Ishikawa (cell line): ENCODE results near the gene PLPPR4.

Experiments used
- CEBPB ChIP-seq: IDR thresholded peaks from 2 replicates; pipeline ENCODE4 v1.6.1; 2012
- CREB1 ChIP-seq: IDR thresholded peaks from 2 replicates; pipeline ENCODE4 v1.6.1; 2012; ENCODE audit warnings: low read depth
- EGR1 ChIP-seq: IDR thresholded peaks from 2 replicates; pipeline ENCODE4 v1.6.1; 2012
- EP300 ChIP-seq: IDR thresholded peaks from 2 replicates; pipeline ENCODE4 v1.6.1; 2012; ENCODE audit warnings: borderline replicate concordance
- FOXM1 ChIP-seq: IDR thresholded peaks from 2 replicates; pipeline ENCODE4 v1.6.1; 2012; ENCODE audit warnings: low read depth, borderline replicate concordance
- NFIC ChIP-seq: IDR thresholded peaks from 2 replicates; pipeline ENCODE4 v1.6.1; 2012
- RAD21 ChIP-seq: IDR thresholded peaks from 2 replicates; pipeline ENCODE4 v1.6.1; 2012; ENCODE audit warnings: low read depth
- TAF1 ChIP-seq: IDR thresholded peaks from 2 replicates; pipeline ENCODE4 v1.6.1; 2012; ENCODE audit warnings: low read depth, mild to moderate bottlenecking
- TCF12 ChIP-seq: IDR thresholded peaks from 2 replicates; pipeline ENCODE4 v1.6.1; 2012; ENCODE audit warnings: low read depth
- TEAD4 ChIP-seq: IDR thresholded peaks from 2 replicates; pipeline ENCODE4 v1.6.1; 2012
- YY1 ChIP-seq: IDR thresholded peaks from 2 replicates; pipeline ENCODE4 v1.6.1; 2012; ENCODE audit warnings: low read depth
- ZBTB7A ChIP-seq: IDR thresholded peaks from 2 replicates; pipeline ENCODE4 v1.6.1; 2012; ENCODE audit warnings: low read depth
- TF ChIP-seq, protein P1 (sequence below): IDR thresholded peaks from 2 replicates; pipeline ENCODE4 v1.6.1; 2012
- TF ChIP-seq, protein P2 (sequence below): IDR thresholded peaks from 2 replicates; pipeline ENCODE4 v1.6.1; 2012; ENCODE audit warnings: low read depth, mild to moderate bottlenecking
- TF ChIP-seq, protein P3 (sequence below): IDR thresholded peaks from 2 replicates; pipeline ENCODE4 v1.6.1; 2012

The PLPPR4 gene

DNA sequence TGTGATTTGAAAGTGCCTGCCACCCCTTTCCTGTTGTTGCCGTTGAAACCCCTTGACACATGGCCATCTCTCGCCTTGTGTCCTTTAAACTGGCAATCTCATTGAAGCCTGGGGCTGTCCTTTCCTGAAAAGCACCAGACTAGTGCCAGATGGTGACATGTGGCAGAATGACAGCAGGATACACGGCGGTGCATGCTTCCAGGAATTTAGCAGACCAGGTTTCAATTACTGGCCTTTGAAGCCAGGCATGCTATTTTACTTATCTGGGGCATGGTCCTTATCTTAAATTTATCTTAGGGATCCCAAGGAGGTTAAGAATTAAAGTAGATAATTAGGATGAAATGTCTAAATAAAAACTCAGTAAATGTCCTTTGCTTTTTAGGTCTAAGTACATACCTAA, 15.2 kb downstream of the PLPPR4 start:
- no peak for TF ChIP-seq TCF12
- TF ChIP-seq ZBTB7A, result no peak
- no peak for TF ChIP-seq CEBPB
- TF ChIP-seq CREB1, result no peak
- TF ChIP-seq TEAD4, result no peak
- TF ChIP-seq EP300, result no peak
- TF ChIP-seq, protein P1, sequence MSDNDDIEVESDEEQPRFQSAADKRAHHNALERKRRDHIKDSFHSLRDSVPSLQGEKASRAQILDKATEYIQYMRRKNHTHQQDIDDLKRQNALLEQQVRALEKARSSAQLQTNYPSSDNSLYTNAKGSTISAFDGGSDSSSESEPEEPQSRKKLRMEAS, result no peak
- no peak for TF ChIP-seq FOXM1
- no peak for TF ChIP-seq YY1
- no peak for TF ChIP-seq NFIC
- no peak for TF ChIP-seq EGR1
- TF ChIP-seq RAD21, result no peak
- TF ChIP-seq, protein P2, sequence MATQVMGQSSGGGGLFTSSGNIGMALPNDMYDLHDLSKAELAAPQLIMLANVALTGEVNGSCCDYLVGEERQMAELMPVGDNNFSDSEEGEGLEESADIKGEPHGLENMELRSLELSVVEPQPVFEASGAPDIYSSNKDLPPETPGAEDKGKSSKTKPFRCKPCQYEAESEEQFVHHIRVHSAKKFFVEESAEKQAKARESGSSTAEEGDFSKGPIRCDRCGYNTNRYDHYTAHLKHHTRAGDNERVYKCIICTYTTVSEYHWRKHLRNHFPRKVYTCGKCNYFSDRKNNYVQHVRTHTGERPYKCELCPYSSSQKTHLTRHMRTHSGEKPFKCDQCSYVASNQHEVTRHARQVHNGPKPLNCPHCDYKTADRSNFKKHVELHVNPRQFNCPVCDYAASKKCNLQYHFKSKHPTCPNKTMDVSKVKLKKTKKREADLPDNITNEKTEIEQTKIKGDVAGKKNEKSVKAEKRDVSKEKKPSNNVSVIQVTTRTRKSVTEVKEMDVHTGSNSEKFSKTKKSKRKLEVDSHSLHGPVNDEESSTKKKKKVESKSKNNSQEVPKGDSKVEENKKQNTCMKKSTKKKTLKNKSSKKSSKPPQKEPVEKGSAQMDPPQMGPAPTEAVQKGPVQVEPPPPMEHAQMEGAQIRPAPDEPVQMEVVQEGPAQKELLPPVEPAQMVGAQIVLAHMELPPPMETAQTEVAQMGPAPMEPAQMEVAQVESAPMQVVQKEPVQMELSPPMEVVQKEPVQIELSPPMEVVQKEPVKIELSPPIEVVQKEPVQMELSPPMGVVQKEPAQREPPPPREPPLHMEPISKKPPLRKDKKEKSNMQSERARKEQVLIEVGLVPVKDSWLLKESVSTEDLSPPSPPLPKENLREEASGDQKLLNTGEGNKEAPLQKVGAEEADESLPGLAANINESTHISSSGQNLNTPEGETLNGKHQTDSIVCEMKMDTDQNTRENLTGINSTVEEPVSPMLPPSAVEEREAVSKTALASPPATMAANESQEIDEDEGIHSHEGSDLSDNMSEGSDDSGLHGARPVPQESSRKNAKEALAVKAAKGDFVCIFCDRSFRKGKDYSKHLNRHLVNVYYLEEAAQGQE, result no peak
- TF ChIP-seq TAF1, result no peak
- TF ChIP-seq, protein P3, sequence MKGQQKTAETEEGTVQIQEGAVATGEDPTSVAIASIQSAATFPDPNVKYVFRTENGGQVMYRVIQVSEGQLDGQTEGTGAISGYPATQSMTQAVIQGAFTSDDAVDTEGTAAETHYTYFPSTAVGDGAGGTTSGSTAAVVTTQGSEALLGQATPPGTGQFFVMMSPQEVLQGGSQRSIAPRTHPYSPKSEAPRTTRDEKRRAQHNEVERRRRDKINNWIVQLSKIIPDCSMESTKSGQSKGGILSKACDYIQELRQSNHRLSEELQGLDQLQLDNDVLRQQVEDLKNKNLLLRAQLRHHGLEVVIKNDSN, result no peak

DNA sequence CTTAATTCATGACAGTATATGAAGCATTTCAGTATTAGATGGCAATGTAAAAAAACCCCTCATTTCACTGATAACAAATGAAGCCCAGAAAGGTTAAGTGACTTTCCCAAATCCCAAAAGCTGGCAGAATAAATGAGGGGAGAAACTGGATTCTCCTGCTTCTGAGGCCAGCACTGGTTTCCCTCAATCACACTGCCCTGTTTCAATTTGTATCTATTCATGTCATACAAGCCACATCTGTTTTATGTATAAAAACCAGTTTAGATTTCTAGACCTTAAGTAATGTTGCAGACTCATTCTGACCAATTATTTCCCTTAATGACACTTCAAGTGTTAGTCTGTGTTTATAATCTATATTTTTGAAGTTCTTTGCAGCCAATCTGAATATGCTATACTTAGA, 16.8 kb downstream of the PLPPR4 start:
- TF ChIP-seq, protein P2, result no peak
- no peak for TF ChIP-seq EGR1
- TF ChIP-seq, protein P1, result no peak
- TF ChIP-seq NFIC, result no peak
- no peak for TF ChIP-seq RAD21
- no peak for TF ChIP-seq YY1
- TF ChIP-seq, protein P3, result no peak

DNA sequence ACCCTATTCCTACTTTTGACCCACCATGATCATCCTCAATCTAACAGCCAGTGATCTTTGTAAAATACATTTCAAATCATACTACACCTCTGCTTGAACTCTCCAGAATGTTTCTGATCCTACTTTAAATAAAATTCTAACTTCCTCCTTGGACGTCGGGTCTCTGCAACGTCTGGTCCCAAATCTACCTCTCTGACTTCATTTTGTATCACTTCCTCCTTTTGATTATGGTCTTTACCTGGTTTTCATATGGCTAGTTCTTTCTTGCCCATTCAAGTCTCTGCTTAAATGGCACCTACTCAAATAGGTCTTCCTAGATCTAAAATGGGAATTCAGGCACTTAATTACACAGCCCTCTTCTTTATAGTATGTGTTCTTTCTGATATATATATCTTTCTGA, 18.2 kb downstream of the PLPPR4 start:
- TF ChIP-seq FOXM1 (no peak), TAF1 (no peak), CEBPB (no peak), TEAD4 (no peak), RAD21 (no peak), ZBTB7A (no peak), CREB1 (no peak), TCF12 (no peak), EP300 (no peak), EGR1 (no peak), YY1 (no peak)
- TF ChIP-seq, protein P3, result no peak
- TF ChIP-seq, protein P2, result no peak
- TF ChIP-seq, protein P1, result no peak

DNA sequence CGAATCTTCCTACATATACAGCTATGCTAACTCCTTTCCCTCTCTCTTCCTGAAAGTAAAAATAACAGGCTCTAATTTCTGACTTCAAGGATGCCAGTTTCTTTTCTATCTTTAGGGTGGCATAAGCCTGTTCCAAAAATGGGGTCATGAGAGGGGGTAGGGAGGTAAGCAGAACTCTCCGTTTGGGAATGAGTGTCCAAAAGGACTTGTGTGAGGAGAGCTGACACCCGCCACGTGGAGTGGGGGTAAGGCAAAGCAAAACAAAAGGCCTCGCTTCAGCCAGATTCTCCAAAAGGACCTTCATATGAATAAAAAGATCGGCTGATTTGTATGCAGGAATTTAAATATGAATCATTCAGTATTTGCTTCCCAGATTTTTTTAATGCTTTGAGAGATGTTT, 28.6 kb downstream of the PLPPR4 start:
- TF ChIP-seq YY1 (no peak), CREB1 (no peak), RAD21 (no peak), NFIC (no peak), EGR1 (no peak), TEAD4 (no peak), ZBTB7A (no peak), CEBPB (no peak), EP300 (no peak)
- TF ChIP-seq, protein P1, result no peak
- TF ChIP-seq, protein P2, result no peak
